Measurements from ENCODE around the gene ATRX. TPM values are rescaled to one million over a fixed set of nuclear protein-coding genes. Genes with fewer than 3 reads are reported as not detected.

Gene ATRX
- total and polyA plus RNA-seq, 4 experiments from 2014 or later = 24.4 to 111 (median 93.2) TPM

- peaks cover 26 to 38% of the 10 kb centered on the region in 2 donors for H3K36me3 Mint-ChIP-seq
- intact Hi-C loops (cut with micrococcal nuclease) = no loop called here
- Histone ChIP-seq H3K4me1 (ENCODE audit: insufficient read depth, low read length) (no peaks in the 10 kb centered on the region), H3K9me3 (ENCODE audit: control insufficient read depth in 1 of 2, low read length in 2 of 2) (no peaks in the 10 kb centered on the region), H3K36me3 (ENCODE audit: insufficient read depth, low read length) (no peaks in the 10 kb centered on the region), H3K27me3 (ENCODE audit: insufficient read depth, low read length) (no peaks in the 10 kb centered on the region), H3K27ac (ENCODE audit: low read depth, low read length) (no peak overlapping the region), H3K4me3 (ENCODE audit: low read length in 2 of 2) (no peak overlapping the region)
- H3K4me1 Mint-ChIP-seq = peaks cover 0 to 9% (median 0%) of the 10 kb centered on the region in 4 donors
- H3K4me3 Mint-ChIP-seq = no peak overlapping the region
- H3K27ac Mint-ChIP-seq = peak overlapping the region in 1 of 7 donors; percentile 25
- ChIA-PET POLR2A (ENCODE audit: partially characterized antibody) (no interaction called here), CTCF (ENCODE audit: partially characterized antibody) (no interaction called here)
- H3K27me3 Mint-ChIP-seq = no peaks in the 10 kb centered on the region
- no peaks in the 10 kb centered on the region for H3K9me3 Mint-ChIP-seq
- no peak for DNase-seq
These were observed 188.9 kb downstream of the ATRX start for GRCh38 chrX:77597090-77597489.

GRCh38 chrX:77595848-77596247, 190.2 kb downstream of the ATRX start:
- peaks cover 29 to 46% of the 10 kb centered on the region in 2 donors for H3K36me3 Mint-ChIP-seq
- no peaks in the 10 kb centered on the region for H3K9me3 Mint-ChIP-seq
- Histone ChIP-seq H3K27ac (ENCODE audit: low read depth, low read length) (no peak overlapping the region), H3K36me3 (ENCODE audit: insufficient read depth, low read length) (no peaks in the 10 kb centered on the region), H3K27me3 (ENCODE audit: insufficient read depth, low read length) (no peaks in the 10 kb centered on the region), H3K9me3 (ENCODE audit: control insufficient read depth in 1 of 2, low read length in 2 of 2) (no peaks in the 10 kb centered on the region), H3K4me3 (ENCODE audit: low read length in 2 of 2) (no peak overlapping the region), H3K4me1 (ENCODE audit: insufficient read depth, low read length) (no peaks in the 10 kb centered on the region)
- intact Hi-C loops (cut with micrococcal nuclease) = no loop called here
- ChIA-PET POLR2A (ENCODE audit: partially characterized antibody) (no interaction called here), CTCF (ENCODE audit: partially characterized antibody) (interaction anchor here (1.2 kb wide), 1 partner anchor 17 kb away, joined by 3 read pairs; no protein-coding TSS in a partner anchor)
- peaks cover 0 to 9% (median 0%) of the 10 kb centered on the region in 4 donors for H3K4me1 Mint-ChIP-seq
- no peak overlapping the region for H3K4me3 Mint-ChIP-seq
- no peak for DNase-seq
- no peak overlapping the region for H3K27ac Mint-ChIP-seq
- no peaks in the 10 kb centered on the region for H3K27me3 Mint-ChIP-seq

GRCh38 chrX:77572322-77572721, 213.7 kb downstream of the ATRX start:
- Histone ChIP-seq H3K9me3 (ENCODE audit: control insufficient read depth in 1 of 2, low read length in 2 of 2) (no peaks in the 10 kb centered on the region), H3K27ac (ENCODE audit: low read depth, low read length) (no peak overlapping the region), H3K36me3 (ENCODE audit: insufficient read depth, low read length) (no peaks in the 10 kb centered on the region), H3K27me3 (ENCODE audit: insufficient read depth, low read length) (no peaks in the 10 kb centered on the region), H3K4me3 (ENCODE audit: low read length in 2 of 2) (no peak overlapping the region), H3K4me1 (ENCODE audit: insufficient read depth, low read length) (no peaks in the 10 kb centered on the region)
- Mint-ChIP-seq H3K36me3 (peaks cover 15 to 25% of the 10 kb centered on the region in 2 donors), H3K4me1 (peaks cover 0 to 4% (median under 1%) of the 10 kb centered on the region in 4 donors), H3K27me3 (no peaks in the 10 kb centered on the region), H3K27ac (no peak overlapping the region), H3K4me3 (no peak overlapping the region), H3K9me3 (peaks cover 0 to 5% (median 0%) of the 10 kb centered on the region in 8 donors)
- CTCF ChIA-PET (ENCODE audit: partially characterized antibody) = no interaction called here
- intact Hi-C loops (cut with micrococcal nuclease) = no loop called here
- no peak for DNase-seq
- POLR2A ChIA-PET (ENCODE audit: partially characterized antibody) = no interaction called here

GRCh38 chrX:77565278-77565677, 220.7 kb downstream of the ATRX start:
- Mint-ChIP-seq H3K36me3 (peaks cover 26 to 35% of the 10 kb centered on the region in 2 donors), H3K4me1 (peaks cover 0 to 2% (median under 1%) of the 10 kb centered on the region in 4 donors), H3K9me3 (peaks cover 0 to 6% (median 0%) of the 10 kb centered on the region in 8 donors), H3K27ac (no peak overlapping the region), H3K27me3 (no peaks in the 10 kb centered on the region), H3K4me3 (no peak overlapping the region)
- no peak overlapping the region for H3K27ac ChIP-seq (ENCODE audit: low read depth, low read length)
- H3K9me3 ChIP-seq (ENCODE audit: control insufficient read depth in 1 of 2, low read length in 2 of 2) = no peaks in the 10 kb centered on the region
- intact Hi-C loops (cut with micrococcal nuclease) = no loop called here
- DNase-seq = no peak
- no peaks in the 10 kb centered on the region for H3K36me3 ChIP-seq (ENCODE audit: insufficient read depth, low read length)
- H3K27me3 ChIP-seq (ENCODE audit: insufficient read depth, low read length) = no peaks in the 10 kb centered on the region
- H3K4me3 ChIP-seq (ENCODE audit: low read length in 2 of 2) = no peak overlapping the region
- POLR2A ChIA-PET (ENCODE audit: partially characterized antibody) = no interaction called here
- no peaks in the 10 kb centered on the region for H3K4me1 ChIP-seq (ENCODE audit: insufficient read depth, low read length)
- CTCF ChIA-PET (ENCODE audit: partially characterized antibody) = no interaction called here

GRCh38 chrX:77564823-77565222, 221.2 kb downstream of the ATRX start:
- Mint-ChIP-seq H3K4me3 (peak overlapping the region in 1 of 8 donors; percentile 31), H3K9me3 (peaks cover 0 to 6% (median 0%) of the 10 kb centered on the region in 8 donors), H3K4me1 (peaks cover 0 to 2% (median under 1%) of the 10 kb centered on the region in 4 donors), H3K27ac (no peak overlapping the region), H3K27me3 (no peaks in the 10 kb centered on the region), H3K36me3 (peaks cover 26 to 35% of the 10 kb centered on the region in 2 donors)
- H3K27ac ChIP-seq (ENCODE audit: low read depth, low read length) = no peak overlapping the region
- ChIA-PET POLR2A (ENCODE audit: partially characterized antibody) (no interaction called here), CTCF (ENCODE audit: partially characterized antibody) (no interaction called here)
- intact Hi-C loops (cut with micrococcal nuclease) = no loop called here
- no peaks in the 10 kb centered on the region for H3K4me1 ChIP-seq (ENCODE audit: insufficient read depth, low read length)
- DNase-seq = no peak
- H3K27me3 ChIP-seq (ENCODE audit: insufficient read depth, low read length) = no peaks in the 10 kb centered on the region
- H3K4me3 ChIP-seq (ENCODE audit: low read length in 2 of 2) = no peak overlapping the region
- H3K9me3 ChIP-seq (ENCODE audit: control insufficient read depth in 1 of 2, low read length in 2 of 2) = no peaks in the 10 kb centered on the region
- no peaks in the 10 kb centered on the region for H3K36me3 ChIP-seq (ENCODE audit: insufficient read depth, low read length)

GRCh38 chrX:77561372-77561771, 224.6 kb downstream of the ATRX start:
- Histone ChIP-seq H3K4me3 (ENCODE audit: low read length in 2 of 2) (no peak overlapping the region), H3K36me3 (ENCODE audit: insufficient read depth, low read length) (no peaks in the 10 kb centered on the region), H3K27me3 (ENCODE audit: insufficient read depth, low read length) (no peaks in the 10 kb centered on the region), H3K4me1 (ENCODE audit: insufficient read depth, low read length) (no peaks in the 10 kb centered on the region), H3K27ac (ENCODE audit: low read depth, low read length) (no peak overlapping the region), H3K9me3 (ENCODE audit: control insufficient read depth in 1 of 2, low read length in 2 of 2) (no peaks in the 10 kb centered on the region)
- DNase-seq = no peak
- CTCF ChIA-PET (ENCODE audit: partially characterized antibody) = no interaction called here
- POLR2A ChIA-PET (ENCODE audit: partially characterized antibody) = no interaction called here
- peaks cover 25 to 31% of the 10 kb centered on the region in 2 donors for H3K36me3 Mint-ChIP-seq
- intact Hi-C loops (cut with micrococcal nuclease) = no loop called here
- H3K4me3 Mint-ChIP-seq = no peak overlapping the region
- peaks cover 0 to 4% (median under 1%) of the 10 kb centered on the region in 4 donors for H3K4me1 Mint-ChIP-seq
- H3K27me3 Mint-ChIP-seq = no peaks in the 10 kb centered on the region
- H3K27ac Mint-ChIP-seq = no peak overlapping the region
- H3K9me3 Mint-ChIP-seq = peaks cover 0 to 2% (median 0%) of the 10 kb centered on the region in 8 donors

GRCh38 chrX:77556276-77556675, 229.7 kb downstream of the ATRX start:
- H3K36me3 ChIP-seq (ENCODE audit: insufficient read depth, low read length) = no peaks in the 10 kb centered on the region
- ChIA-PET POLR2A (ENCODE audit: partially characterized antibody) (interaction anchor here (0.6 kb wide), 1 partner anchor 1237 kb away, joined by 3 read pairs; no protein-coding TSS in a partner anchor), CTCF (ENCODE audit: partially characterized antibody) (no interaction called here)
- intact Hi-C loops (cut with micrococcal nuclease) = no loop called here
- no peaks in the 10 kb centered on the region for H3K4me1 ChIP-seq (ENCODE audit: insufficient read depth, low read length)
- Mint-ChIP-seq H3K4me3 (no peak overlapping the region), H3K27ac (no peak overlapping the region), H3K4me1 (peaks cover 0 to 5% (median 3%) of the 10 kb centered on the region in 4 donors), H3K36me3 (peaks cover 28 to 38% of the 10 kb centered on the region in 2 donors), H3K9me3 (peaks cover 0 to 8% (median 0%) of the 10 kb centered on the region in 8 donors), H3K27me3 (no peaks in the 10 kb centered on the region)
- H3K4me3 ChIP-seq (ENCODE audit: low read length in 2 of 2) = no peak overlapping the region
- H3K9me3 ChIP-seq (ENCODE audit: control insufficient read depth in 1 of 2, low read length in 2 of 2) = no peaks in the 10 kb centered on the region
- DNase-seq = no peak
- H3K27ac ChIP-seq (ENCODE audit: low read depth, low read length) = no peak overlapping the region
- no peaks in the 10 kb centered on the region for H3K27me3 ChIP-seq (ENCODE audit: insufficient read depth, low read length)

All from CD4-positive, alpha-beta memory T cell (primary cell).